ENCODE results near the gene PBXIP1. TPM values are rescaled to one million over a fixed set of nuclear protein-coding genes. Genes with fewer than 3 reads are reported as not detected.
A peak's percentile ranks its signal among the peaks of the same experiment; 100 is the strongest.

The PBXIP1 gene
- total RNA-seq, 1 donor from 2014 or later = 56.2 TPM

- no peak for TF ChIP-seq CTCF (IDR thresholded peaks at IDR 0.05; ENCODE audit: unreplicated experiment)
- peaks cover 3% of the 10 kb centered on the region for H3K4me1 Mint-ChIP-seq
These were observed 60.1 kb downstream of the PBXIP1 start for GRCh38 chr1:154895798-154896197.

More at GRCh38 chr1:154895798-154896197, 60.1 kb downstream of the PBXIP1 start:
- peaks cover 5% of the 10 kb centered on the region for H3K9me3 Mint-ChIP-seq
- no peaks in the 10 kb centered on the region for H3K36me3 Mint-ChIP-seq
- H3K27me3 Mint-ChIP-seq (ENCODE audit: low read depth) = peaks cover 5% of the 10 kb centered on the region
- DNase-seq (ENCODE audit: low spot score in 2 of 2, unreplicated experiment in 2 of 2) = no peak
- peak overlapping the region; percentile 36 for H3K27ac Mint-ChIP-seq
- H3K4me3 Mint-ChIP-seq = no peak overlapping the region

Small RNAs within 50 kb of the gene (microRNA-seq; reads per million reads assigned to microRNA genes)
- gene MIR4258 = not detected

Other genes starting within 250 kb of the PBXIP1 start
- gene KCNN3, start 85.8 kb downstream of the PBXIP1 start, total RNA-seq = 1.2 to 1.5 TPM (median 1.3 TPM) in 3 replicates
- gene PMVK, start 19.4 kb downstream of the PBXIP1 start, total RNA-seq = 19.7 to 21.2 TPM (median 20.5 TPM) in 3 replicates
- 43.8 to 47.3 TPM (median 44.6 TPM) in 3 replicates for gene PYGO2, start 5.7 kb upstream of the PBXIP1 start, total RNA-seq
- 115 to 132 TPM (median 117 TPM) in 3 replicates for gene SHC1, start 14.6 kb upstream of the PBXIP1 start, total RNA-seq
- gene CKS1B, start 18.6 kb upstream of the PBXIP1 start, total RNA-seq = 64.0 to 70.9 TPM (median 68.2 TPM) in 3 replicates
- 46.8 to 49.6 TPM (median 48.3 TPM) in 3 replicates for gene FLAD1, start 27.2 kb upstream of the PBXIP1 start, total RNA-seq
- gene LENEP, start 37.5 kb upstream of the PBXIP1 start, total RNA-seq = 0.49 to 1.3 TPM (median 0.87 TPM) in 3 replicates
- gene ZBTB7B, start 46.7 kb upstream of the PBXIP1 start, total RNA-seq = 19.9 to 21.7 TPM (median 21.7 TPM) in 3 replicates
- 1.8 to 2.9 TPM (median 1.9 TPM) in 3 replicates for gene DCST2, start 77.7 kb upstream of the PBXIP1 start, total RNA-seq
- gene DCST1, start 77.7 kb upstream of the PBXIP1 start, total RNA-seq = 0.58 TPM in 1 of 3 replicates, not detected in the others
- gene ADAM15, start 95.2 kb upstream of the PBXIP1 start, total RNA-seq = 32.7 to 36.1 TPM (median 36.1 TPM) in 3 replicates
- gene EFNA4, start 107.6 kb upstream of the PBXIP1 start, total RNA-seq = 30.8 to 31.2 TPM (median 30.9 TPM) in 3 replicates
- gene EFNA3, start 122.7 kb upstream of the PBXIP1 start, total RNA-seq = 14.6 to 17.8 TPM (median 15.4 TPM) in 3 replicates
- gene EFNA1, start 171.8 kb upstream of the PBXIP1 start, total RNA-seq = 92.4 to 94.8 TPM (median 93.1 TPM) in 3 replicates
- gene SLC50A1, start 179.8 kb upstream of the PBXIP1 start, total RNA-seq = 25.6 to 33.5 TPM (median 25.9 TPM) in 3 replicates
- 49.7 to 60.9 TPM (median 54.1 TPM) in 3 replicates for gene DPM3, start 184.4 kb upstream of the PBXIP1 start, total RNA-seq
- 120 to 143 TPM (median 123 TPM) in 3 replicates for gene KRTCAP2, start 217.2 kb upstream of the PBXIP1 start, total RNA-seq
- gene TRIM46, start 217.8 kb upstream of the PBXIP1 start, total RNA-seq = 5.7 to 6.6 TPM (median 6.3 TPM) in 3 replicates